HG02981 (cell line): Measurements from ENCODE around the gene NSMCE3.
"Not testable (repeated sequence)": the region's sequence is repeated elsewhere in the genome, so short reads cannot be mapped to it uniquely, and the experiment has no call there.

ENCODE experiments used
- ATAC-seq: cut with Tn5 transposase; IDR thresholded peaks from one replicate; pipeline ENCODE4 v1.9.1; 2021; ENCODE audit warnings: mild to moderate bottlenecking, moderate library complexity; ENCODE audit not compliant: unreplicated experiment

The NSMCE3 gene

DNA sequence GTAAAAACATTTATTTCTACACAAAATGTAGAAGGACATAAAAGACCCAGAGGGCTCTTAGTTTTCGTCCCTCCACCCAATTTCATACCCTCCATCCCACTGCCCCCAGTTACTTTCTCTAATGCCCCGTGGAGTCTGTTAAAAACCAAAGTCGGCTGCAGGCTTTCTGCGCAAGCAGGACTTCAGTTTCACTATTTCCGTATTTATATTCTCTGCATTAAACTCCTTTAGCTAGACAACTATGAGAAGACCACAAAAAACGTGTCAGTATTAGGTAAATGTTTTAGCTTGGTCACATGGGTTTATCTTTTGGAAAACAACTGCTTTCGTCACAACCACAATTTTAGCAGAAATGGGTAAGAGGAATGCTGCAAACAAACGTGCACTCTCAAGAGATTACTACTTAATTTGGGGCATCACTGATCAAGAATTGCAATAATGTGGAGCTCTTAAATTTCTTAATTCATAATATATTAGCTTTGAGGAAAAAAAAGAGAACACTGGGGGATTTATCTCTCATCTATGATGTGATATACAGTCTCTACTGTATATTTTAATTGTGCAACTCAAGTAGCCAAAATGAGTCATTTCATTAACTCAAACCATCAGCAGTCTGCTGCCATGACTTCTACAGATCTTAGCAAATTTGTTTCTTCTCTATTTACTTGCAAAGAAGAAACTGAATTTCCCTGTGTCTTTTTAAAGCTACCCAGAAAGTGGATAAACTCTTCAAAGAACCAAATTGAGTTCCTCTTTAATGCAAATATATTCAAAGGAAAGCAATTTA, 740 bp upstream of the NSMCE3 start:
- peak; percentile 7 for ATAC-seq

DNA sequence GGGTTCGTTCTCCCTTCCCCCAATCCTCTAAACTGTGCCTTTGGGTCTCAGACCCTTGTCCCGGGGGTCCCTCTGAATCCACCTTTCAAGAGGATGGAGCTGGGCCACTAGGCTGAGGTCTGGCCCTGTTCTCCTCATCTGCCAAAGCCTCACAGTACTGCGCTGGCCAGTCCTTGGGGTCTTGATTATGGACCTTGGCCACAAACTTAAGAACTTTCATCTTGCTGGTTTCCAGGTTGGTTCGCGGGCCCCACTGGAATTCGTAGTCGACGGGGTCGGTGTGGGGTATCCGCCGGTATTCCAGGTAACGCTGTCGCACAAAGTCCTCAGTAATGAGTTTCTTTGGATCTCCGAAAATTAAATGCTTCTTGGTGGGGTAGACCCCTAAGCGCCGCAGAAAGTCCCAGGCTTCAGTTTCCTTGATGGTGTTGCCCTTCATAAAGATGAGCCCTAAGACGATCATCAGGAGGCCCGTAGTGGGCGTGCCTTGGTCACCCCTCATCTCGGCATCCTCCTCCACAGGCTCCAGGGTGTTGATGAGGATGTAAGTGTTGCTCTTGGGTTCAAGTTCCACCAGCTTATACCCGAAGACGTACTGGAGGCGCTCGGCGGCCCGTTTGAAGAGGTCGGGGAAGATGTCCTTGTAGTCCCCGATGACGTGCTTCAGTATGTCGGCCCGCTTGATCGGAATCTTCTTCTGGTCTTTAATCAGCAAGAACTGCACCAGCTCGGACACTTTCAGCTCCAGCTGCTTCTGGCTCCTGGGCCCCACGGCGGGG, 727 bp downstream of the NSMCE3 start:
- ATAC-seq, result peak; percentile 21

DNA sequence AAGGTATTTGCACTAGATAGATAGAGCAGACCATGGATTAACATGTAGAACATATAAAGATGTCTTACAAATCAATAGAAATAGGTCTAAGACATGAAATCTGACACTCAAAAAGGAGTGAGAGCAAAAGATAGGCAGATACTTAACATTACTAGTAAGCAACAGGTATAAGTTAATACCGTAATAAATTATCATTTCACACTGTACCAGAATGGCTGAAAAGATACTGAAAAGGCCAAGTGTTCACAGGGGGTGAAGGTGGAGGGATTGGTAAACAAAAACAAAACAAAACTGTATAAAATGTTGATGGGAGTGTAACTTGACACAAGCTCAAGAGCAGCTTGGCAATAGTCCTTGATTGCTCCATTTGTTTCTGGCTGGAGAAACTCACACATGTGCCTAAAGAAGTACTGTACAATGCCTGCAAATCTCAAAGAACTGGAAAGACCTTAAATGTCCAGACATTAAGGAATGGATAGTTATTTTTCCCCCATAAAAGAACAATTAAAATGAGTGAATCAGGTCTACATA, 3.5 kb downstream of the NSMCE3 start:
- no peak for ATAC-seq

DNA sequence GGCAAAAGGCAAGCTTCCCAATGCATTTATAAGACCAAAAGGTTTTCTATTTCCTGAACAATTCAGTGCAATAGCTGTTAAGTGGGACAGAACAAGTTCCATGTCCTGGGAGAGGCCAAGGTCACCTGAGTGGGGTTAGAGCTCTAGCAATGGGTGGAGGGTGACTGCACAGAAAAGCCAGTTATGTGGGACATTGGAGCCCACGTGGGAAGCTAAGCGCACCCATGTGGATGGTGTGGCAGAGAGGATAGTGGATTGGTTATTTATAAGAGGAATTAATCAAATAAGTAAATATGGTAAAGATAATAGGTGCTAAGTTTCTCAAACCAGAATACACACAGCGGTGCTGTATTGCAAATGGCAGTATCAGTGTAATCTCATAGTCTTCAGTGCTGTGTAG, 6.3 kb downstream of the NSMCE3 start:
- ATAC-seq, result no peak

DNA sequence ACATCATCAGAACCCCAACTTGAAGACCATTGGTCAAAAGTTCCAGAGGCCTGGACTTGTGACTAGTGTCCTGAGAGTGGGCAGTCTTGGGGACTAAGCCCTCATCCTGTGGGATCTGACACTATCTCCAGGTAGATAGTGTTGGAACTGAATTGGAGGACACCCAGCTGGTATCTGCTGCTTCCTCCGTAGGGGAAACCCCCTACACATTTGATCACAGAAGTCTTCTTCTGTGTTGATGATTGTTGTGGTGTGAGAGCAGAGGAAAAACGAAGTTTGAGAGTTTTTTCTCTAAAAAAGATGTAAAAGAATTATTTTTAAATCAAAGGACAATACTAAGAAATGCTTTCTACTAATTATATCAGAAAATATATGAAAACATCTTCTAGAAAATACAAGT, 6.9 kb downstream of the NSMCE3 start:
- no peak for ATAC-seq

DNA sequence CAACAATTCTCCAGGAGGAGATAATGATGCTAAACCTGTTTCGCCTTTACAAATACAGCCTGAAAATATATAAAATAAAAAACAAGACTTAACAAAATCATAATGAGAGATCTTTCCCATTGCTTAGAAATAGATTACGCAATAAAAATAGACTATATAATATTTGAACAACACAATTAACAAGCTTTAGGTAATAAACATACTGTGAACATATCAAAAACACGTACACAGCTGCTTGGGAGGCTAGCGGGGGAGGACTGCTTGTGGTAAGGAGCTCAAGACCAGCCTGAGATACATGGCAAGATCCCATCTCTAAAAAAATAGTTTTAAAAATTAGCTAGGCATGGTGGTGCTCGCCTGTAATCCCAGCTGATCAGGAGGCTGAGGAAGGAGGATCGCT, 8.7 kb downstream of the NSMCE3 start:
- ATAC-seq, result no peak

DNA sequence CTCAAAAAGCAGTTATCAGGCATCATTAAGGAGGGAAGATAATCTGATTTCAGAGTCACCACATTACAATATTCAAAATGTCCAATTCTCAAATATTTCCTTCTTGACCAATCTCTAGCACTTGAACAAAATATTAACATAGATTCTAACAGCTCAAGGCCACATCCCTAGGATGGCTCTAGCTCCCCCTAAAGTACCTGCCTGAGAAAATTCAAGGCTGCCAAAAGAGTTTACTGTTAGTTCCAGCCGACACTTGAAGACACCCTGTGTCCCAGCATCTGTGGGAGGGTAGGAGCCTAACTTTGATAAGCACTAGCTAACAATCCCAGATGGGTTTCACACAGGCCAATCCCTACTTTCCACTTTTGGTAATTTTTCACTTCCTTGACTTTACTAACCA, 10.4 kb downstream of the NSMCE3 start:
- ATAC-seq, result no peak

DNA sequence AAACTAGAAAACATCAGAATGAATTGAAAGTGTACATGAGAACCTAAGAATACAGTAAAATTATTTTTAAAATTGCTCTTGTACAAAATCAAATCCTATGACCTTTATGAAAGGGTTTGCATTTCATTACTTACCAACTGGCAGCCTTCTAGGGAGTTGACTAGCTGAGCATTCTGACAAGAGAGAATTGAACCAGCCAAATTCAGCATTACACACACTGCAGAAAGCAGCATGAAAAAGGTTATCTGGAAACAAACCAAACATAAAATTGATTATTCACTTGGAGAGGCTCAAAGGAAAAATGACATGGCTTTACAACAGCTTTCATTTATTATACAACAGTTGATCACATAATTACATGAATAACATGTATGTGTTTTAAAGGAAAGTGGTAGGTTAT, 17.4 kb downstream of the NSMCE3 start:
- ATAC-seq, result no peak

DNA sequence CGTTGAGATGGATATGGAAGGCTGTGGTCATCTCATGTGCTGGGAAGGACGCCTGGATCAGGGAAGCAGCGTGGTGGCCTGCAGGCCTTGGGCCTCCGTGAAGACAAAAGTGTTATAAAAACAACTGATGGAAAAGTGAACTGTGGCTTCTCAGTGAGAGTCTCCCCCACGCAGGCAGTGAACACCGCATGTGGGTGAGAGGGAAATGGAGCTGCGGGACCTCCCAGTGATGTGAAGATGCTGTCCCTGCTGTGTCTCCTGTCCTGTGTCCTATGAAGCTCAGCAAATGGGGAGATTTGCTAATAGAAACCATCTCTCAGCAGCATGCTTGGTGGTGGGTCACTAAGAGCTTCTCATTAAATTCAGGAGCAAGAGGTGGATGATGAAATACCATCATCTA, 25.1 kb downstream of the NSMCE3 start:
- no peak for ATAC-seq

DNA sequence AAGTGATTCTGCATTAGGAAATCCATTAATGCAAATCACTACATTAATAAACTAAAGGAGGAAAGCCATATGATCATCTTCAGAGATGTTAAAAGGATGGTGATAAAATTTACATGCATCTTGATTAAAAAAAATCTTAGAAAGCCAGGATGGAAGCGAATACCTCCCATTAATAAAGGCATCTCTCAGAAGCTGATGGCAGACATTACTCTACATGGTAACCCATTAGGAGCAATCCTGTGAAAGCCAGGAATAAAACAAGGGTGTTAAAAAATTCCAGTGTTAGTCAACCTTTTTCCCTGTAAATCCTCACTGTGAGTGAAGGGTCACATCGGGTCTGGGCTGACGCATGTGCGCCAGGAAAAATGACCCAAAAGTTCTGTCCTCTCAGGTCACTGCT, 25.5 kb downstream of the NSMCE3 start:
- ATAC-seq, result no peak

DNA sequence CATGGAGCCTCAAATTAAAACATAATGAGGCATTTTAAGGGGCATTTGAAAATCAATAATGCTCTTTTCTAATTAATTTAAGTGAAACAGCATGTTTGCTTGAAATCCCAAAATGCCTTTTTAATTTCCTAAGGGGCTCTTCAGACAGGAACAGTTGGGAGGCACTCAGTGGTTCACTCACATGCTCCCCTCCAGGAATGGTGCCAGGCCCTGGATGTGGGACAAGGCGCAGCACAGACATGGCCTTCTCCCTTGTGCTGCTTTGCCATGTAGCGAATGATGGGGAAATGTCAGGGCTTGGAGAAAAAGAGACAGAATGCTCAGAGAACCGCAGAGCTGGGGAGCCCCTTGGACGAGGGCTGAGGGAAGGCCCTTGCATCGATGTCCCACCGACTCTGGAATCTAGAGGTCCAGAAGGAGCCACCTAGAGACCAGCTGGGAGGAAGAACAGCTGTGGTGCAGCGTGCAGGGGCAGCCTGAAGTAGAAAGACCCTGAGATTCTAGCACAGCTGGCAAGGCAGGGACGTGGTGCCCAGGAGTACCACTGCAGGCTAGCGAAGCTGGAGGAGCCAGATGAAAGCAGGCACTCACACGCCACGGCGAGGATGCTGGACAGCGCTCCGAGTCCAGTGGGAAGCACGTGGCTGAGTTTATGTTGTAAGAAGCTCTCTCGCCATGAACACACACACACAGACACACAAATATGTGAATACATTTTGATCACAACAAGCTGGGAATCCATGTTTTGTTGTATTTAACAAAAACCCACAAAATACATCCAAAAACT, 27.0 kb downstream of the NSMCE3 start:
- no peak for ATAC-seq

DNA sequence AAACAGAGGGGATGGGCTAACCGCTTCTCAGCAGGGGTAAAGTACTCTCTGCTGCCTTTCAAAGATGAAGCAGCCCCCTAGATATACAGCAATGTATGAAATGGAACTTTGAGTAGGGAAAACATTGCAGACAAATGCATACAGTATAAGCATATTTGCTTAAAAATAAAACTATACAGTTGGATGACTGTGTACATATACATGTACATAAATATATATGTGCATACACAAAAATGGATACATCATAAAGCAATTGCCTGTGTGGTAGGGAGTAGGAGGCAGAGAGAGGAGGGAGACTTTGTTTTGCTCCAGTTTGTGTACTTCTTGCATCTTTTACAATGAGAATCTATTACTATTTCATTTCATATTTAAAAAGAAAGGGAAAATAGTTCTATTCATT, 28.4 kb downstream of the NSMCE3 start:
- ATAC-seq, result no peak

DNA sequence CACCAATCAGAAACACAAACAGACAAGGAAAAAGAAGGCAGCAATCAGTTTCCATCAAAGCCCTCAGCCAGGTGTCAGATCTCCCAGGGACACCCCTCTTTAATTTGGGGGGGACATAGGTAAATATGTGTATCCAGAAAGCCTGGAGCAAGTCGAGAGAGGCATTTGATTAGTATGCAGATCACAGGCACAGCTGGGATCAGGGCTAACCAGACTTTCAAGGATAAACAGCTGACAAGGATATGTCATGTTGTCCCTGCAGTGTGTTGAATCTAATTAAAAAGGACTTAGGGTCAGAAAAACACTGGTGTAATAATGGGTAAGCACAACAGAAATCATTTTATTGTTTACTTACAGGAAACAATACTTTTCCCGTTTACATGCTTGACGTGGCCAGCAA, 30.2 kb downstream of the NSMCE3 start:
- ATAC-seq, result no peak

DNA sequence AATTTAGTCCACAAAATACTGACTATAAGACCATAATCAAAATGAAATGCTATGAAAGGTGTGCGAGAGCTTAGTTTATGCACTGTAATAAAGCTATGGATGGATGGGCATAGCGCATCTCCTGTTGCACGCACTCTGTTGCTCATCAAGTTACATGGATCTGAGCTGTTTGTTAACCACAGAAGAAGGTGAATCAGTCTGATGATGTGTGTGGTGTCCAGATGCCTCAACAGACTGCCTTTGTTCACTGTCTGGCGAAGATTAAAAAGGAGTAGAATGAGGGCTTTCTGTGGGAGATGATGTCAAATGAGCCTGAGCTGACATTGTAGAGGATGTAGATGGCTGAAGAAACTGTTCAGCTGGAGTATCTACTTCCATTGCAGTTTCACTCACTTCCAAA, 36.1 kb downstream of the NSMCE3 start:
- no peak for ATAC-seq

DNA sequence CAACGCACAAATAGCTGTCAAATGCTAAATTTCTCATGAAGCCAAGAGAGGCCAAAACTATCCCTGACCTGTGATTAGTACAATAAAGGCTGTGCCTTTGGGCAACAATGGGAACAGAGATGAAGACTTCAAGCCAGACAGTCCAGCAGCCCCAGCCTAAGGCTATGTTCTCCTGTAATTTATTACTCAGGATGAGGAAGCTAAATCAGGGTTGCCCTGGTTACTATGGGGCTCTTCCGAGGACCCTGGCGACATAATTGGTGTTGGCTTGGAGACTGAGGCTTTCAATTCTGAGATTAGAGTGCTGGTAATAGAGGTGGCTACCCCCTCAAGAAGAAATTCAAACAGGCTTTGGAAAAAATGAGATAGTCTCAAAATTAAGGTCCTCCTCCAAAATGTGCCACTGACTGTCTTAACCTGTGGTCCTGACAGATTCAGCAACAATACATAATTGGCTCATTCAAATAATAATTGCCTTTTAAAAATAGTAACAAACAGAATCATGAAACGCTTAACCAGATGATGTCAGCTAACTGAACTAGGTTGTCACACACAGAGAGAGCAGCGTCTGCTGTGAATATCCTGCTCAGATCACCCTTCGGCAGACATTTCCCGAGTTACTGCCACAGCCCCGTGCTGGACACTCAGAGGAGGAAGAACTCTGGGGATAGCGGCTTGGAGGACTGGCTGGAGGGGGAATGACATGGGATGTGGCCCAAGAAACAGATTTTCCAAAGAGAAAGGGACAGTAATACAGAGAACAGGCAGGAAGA, 43.0 kb downstream of the NSMCE3 start:
- ATAC-seq, result no peak

DNA sequence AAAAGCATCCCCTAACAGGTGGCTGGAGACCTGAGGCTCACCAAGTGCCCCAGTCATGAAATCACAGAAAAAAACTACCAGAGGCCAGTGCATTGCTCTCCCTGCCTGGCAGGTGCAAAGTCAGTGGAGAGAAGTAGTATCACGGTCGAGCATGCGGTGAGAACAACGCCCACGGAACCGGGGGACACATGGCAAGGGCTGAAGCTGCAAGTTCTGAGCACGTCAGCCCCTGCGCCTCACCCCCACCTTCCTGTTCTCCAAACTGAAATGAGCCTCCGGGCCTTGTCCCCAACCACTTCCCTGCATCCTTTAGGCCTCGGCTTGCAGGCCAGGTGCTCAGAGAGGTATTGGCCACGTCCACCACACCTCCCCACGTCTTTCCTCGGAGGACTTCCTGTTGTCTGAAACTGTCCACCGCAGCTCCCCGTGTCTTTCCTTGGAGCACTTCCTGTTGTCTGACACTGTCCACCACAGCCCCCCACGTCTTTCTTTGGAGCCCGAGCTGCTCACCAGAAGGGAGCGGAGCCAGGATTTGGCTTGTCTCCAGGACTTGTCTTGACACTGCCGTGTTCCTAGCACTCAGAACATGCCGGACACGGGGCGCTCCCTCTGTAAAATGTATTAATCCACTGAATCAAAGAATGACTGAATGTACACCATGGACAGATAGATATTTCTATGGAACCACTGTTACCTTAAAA, 43.9 kb downstream of the NSMCE3 start:
- no peak for ATAC-seq

DNA sequence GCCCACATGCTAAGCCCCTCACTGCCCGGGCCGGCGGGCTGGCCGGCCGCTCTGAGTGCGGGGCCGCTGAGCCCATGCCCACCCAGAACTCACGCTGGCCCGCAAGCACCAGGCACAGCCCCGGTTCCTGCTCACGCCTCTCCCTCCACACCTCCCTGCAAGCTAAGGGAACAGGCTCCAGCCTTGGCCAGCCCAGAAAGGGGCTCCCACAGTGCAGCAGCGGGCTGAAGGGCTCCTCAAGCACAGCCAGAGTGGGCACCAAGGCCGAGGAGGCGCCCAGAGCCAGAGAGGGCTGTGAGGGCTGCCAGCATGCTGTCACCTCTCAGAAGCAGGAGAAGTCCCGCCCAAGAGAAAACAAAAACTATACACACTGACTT, 44.6 kb downstream of the NSMCE3 start:
- not testable (repeated sequence) for ATAC-seq

DNA sequence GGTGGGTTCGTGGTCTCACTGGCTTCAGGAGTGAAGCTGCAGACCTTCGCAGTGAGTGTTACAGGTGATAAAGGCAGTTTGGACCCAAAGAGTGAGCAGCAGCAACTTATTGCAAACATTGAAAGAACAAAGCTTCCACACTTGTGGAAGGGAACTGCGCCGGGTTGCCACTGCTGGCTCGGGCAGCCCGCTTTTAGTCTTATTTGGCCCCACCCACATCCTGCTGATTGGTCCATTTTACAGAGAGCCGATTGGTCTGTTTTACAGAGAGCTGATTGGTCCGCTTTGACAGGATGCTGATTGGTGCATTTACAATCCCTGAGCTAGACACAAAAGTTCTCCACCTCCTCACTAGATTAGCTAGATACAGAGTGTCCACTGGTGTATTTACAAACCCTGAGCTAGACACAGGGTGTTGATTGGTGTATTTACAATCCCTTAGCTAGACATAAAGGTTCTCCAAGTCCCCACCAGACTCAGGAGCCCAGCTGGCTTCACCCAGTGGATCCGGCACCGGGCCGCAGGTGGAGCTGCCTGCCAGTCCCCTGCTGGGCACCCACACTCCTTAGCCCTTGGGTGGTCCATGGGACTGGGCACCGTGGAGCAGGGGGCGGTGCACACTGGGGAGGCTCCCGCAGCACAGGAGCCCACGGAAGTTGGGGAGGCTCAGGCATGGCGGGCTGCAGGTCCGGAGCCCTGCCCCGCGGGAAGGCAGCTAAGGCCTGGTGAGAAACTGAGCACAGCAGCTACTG, 45.2 kb downstream of the NSMCE3 start:
- ATAC-seq, result not testable (repeated sequence)

DNA sequence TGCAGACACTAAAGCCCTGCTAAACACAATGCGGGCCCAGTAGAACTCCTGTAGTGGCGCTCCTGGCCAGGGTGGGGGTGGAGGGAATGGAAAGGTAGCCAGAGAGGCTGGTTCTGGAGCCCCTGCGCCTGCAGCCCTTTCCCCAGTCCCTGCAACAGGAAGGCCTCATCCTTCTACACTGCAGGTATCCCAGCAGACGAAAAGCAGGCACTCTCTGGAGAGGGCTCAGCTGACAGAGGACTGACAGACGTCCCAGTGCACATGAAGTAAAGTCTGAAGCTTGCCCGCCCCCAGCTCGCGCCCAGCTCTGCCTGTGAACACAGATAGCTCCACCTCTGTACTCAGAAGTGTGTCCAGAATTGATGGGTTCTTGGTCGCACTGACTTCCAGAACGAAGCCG, 46.0 kb downstream of the NSMCE3 start:
- ATAC-seq, result no peak
